Glutamatergic neuron (in vitro differentiated cells): ENCODE results near the gene TMPRSS11F. TPM values are rescaled to one million over a fixed set of nuclear protein-coding genes. Genes with fewer than 3 reads are reported as not detected.

ENCODE experiments used
- DNase-seq: peaks from one replicate; pipeline ENCODE4 v3.0.0; 2022
- H3K27ac Mint-ChIP-seq: one replicate; pipeline ENCODE4 v1.8.0; 2020; ENCODE audit warnings: mild to moderate bottlenecking, mixed read lengths, inconsistent platforms; ENCODE audit not compliant: unreplicated experiment
- H3K27me3 Mint-ChIP-seq: one replicate; pipeline ENCODE4 v1.8.0; 2020; ENCODE audit warnings: mild to moderate bottlenecking, moderate library complexity, mixed read lengths, inconsistent platforms; ENCODE audit not compliant: unreplicated experiment
- H3K36me3 Mint-ChIP-seq: one replicate; pipeline ENCODE4 v1.8.0; 2020; ENCODE audit warnings: mild to moderate bottlenecking, mixed read lengths, inconsistent platforms; ENCODE audit not compliant: unreplicated experiment
- H3K4me1 Mint-ChIP-seq: one replicate; pipeline ENCODE4 v1.8.0; 2020; ENCODE audit warnings: mild to moderate bottlenecking, low read depth, mixed read lengths, inconsistent platforms; ENCODE audit not compliant: unreplicated experiment
- H3K4me3 Mint-ChIP-seq: one replicate; pipeline ENCODE4 v1.8.0; 2020; ENCODE audit warnings: mild to moderate bottlenecking, mixed read lengths, inconsistent platforms; ENCODE audit not compliant: unreplicated experiment
- H3K9me3 Mint-ChIP-seq: one replicate; pipeline ENCODE4 v1.8.0; 2020; ENCODE audit warnings: mild to moderate bottlenecking, moderate library complexity, mixed read lengths, inconsistent platforms; ENCODE audit not compliant: unreplicated experiment
- total RNA-seq: library from RNA; stranded (reverse); fragmentation: NEBNext Ultra II Directional; extraction: Animal tissue kit (Norgen Biotek cat#: 25700); gene quantifications from one replicate; pipeline ENCODE4 v1.2.1, GENCODE V29; 2021; ENCODE audit not compliant: unreplicated experiment
- TF ChIP-seq, protein P1 (sequence below): fragments of 200-600 bp; sonication (generic); IDR thresholded peaks from one replicate; pipeline ENCODE4 v1.5.0; 2021; ENCODE audit not compliant: partially characterized antibody, unreplicated experiment

Gene TMPRSS11F
- total RNA-seq, 1 donor from 2014 or later = not detected

DNA sequence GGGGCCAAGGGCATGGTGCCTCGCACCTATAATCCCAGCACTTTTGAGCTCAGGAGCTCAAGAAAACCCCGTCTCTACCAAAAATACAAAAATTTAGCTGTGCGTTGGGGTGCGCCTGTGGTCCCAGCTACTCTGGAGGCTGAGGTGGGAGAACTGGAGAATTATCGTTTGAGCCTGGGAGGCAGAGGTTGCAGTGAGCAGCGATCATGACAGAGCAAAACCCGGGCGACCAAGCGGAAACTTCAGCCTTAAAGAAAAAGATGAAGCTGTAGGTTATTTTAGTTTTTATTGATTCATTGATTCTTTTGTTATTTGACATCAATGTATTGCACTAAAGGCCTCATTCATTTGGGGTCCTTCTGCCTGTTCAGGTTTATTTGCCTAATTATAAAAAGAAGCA lies 5.4 kb downstream of the TMPRSS11F start:
- Mint-ChIP-seq H3K27ac (no peak overlapping the region), H3K4me1 (no peaks in the 10 kb centered on the region), H3K27me3 (no peaks in the 10 kb centered on the region)

DNA sequence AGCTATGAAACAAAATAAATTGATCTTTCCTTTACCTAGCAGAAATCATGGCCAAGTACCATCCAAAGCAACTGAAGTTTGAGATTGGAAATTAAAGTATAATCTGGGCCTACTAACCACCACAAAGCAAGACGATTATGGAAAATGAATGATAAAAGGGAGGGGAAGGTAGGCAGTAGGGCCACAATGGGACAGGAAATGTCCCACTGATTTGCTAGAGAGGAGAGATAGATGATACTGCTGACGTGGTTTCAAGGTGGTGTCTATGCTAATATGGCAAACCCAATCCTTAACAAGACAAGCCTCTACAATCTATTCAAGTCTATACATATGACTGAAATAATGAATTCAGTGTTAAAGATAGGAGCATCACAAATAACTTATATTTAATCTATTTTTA lies 6.1 kb downstream of the TMPRSS11F start:
- DNase-seq = no peak
- Mint-ChIP-seq H3K4me3 (no peak overlapping the region), H3K9me3 (no peaks in the 10 kb centered on the region), H3K4me1 (no peaks in the 10 kb centered on the region), H3K27me3 (no peaks in the 10 kb centered on the region), H3K27ac (no peak overlapping the region), H3K36me3 (no peaks in the 10 kb centered on the region)
- TF ChIP-seq, protein P1, sequence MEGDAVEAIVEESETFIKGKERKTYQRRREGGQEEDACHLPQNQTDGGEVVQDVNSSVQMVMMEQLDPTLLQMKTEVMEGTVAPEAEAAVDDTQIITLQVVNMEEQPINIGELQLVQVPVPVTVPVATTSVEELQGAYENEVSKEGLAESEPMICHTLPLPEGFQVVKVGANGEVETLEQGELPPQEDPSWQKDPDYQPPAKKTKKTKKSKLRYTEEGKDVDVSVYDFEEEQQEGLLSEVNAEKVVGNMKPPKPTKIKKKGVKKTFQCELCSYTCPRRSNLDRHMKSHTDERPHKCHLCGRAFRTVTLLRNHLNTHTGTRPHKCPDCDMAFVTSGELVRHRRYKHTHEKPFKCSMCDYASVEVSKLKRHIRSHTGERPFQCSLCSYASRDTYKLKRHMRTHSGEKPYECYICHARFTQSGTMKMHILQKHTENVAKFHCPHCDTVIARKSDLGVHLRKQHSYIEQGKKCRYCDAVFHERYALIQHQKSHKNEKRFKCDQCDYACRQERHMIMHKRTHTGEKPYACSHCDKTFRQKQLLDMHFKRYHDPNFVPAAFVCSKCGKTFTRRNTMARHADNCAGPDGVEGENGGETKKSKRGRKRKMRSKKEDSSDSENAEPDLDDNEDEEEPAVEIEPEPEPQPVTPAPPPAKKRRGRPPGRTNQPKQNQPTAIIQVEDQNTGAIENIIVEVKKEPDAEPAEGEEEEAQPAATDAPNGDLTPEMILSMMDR = no peak

More for the DNA sequence above, 5.4 kb downstream of the TMPRSS11F start:
- Mint-ChIP-seq H3K9me3 (no peaks in the 10 kb centered on the region), H3K36me3 (no peaks in the 10 kb centered on the region), H3K4me3 (no peak overlapping the region)
- TF ChIP-seq, protein P1 = no peak
- DNase-seq = no peak

DNA sequence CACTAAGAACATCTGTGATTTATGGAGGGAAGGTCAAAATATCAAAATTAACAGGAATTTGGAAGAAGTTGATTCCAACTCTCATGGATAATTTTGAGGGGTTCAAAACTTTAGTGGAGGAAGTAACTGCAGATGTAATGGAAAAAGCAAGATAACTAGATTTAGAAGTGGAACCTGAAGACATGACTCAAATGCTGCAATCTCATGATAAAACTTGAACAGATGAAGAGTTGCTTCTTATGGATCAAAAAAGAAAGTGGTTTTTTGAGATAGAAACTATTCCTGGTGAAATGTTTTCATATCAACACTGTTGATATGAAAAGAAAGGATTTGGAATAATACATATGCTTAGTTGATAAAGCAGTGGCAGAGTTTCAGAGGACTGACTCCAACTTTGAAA lies 9.7 kb downstream of the TMPRSS11F start:
- TF ChIP-seq, protein P1 = no peak
- Mint-ChIP-seq H3K27ac (no peak overlapping the region), H3K9me3 (no peaks in the 10 kb centered on the region), H3K36me3 (no peaks in the 10 kb centered on the region), H3K27me3 (no peaks in the 10 kb centered on the region), H3K4me1 (no peaks in the 10 kb centered on the region), H3K4me3 (no peak overlapping the region)
- no peak for DNase-seq

DNA sequence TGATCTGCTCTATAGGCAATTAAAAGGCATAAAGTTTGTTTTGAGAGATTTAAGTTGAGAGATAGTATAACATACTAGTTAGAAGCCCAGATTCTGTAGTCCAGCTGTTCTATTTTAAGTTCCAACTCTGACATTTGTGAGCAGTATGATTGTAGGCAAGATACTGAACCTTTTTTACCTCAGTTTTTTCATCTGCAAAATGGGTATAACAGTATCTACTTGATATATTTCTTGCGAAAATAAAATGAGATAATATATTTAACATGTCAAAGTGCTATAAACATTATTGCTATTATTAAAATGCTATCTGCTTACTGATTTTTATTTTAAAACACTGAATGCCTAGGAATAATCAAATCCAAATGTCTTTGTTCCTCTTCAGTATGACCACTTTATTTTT lies 19.2 kb downstream of the TMPRSS11F start:
- H3K9me3 Mint-ChIP-seq = no peaks in the 10 kb centered on the region
- no peaks in the 10 kb centered on the region for H3K27me3 Mint-ChIP-seq
- TF ChIP-seq, protein P1 = no peak
- no peaks in the 10 kb centered on the region for H3K4me1 Mint-ChIP-seq
- H3K36me3 Mint-ChIP-seq = no peaks in the 10 kb centered on the region
- H3K4me3 Mint-ChIP-seq = no peak overlapping the region
- no peak overlapping the region for H3K27ac Mint-ChIP-seq
- no peak for DNase-seq

DNA sequence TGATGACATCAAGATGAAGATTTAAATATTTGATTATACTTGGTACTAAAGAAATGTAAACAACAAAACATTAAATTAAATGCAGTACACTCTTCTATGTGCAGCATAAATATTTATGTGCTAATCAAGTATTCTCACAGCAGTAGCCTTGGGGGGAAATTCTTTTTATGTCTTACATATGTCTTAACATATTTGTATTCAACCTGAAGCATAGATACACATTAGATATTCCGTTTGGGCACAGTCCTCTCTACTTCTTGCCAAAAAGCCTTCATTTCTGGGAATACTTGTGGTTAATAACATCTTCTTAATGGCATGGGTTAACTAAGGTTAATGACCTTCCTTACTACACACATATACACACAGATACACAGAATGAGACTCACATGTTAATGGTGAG lies 19.8 kb downstream of the TMPRSS11F start:
- TF ChIP-seq, protein P1 = no peak
- H3K4me3 Mint-ChIP-seq = no peak overlapping the region
- DNase-seq = no peak
- H3K27me3 Mint-ChIP-seq = no peaks in the 10 kb centered on the region
- no peaks in the 10 kb centered on the region for H3K4me1 Mint-ChIP-seq
- no peak overlapping the region for H3K27ac Mint-ChIP-seq
- H3K36me3 Mint-ChIP-seq = no peaks in the 10 kb centered on the region
- no peaks in the 10 kb centered on the region for H3K9me3 Mint-ChIP-seq
